Muscle layer of colon (tissue), 2 donors: ENCODE results near the gene SLC44A4.
"Not testable (repeated sequence)": the region's sequence is repeated elsewhere in the genome, so short reads cannot be mapped to it uniquely, and the experiment has no call there.

Experiments used
- H3K27ac ChIP-seq: one replicate; pipeline ENCODE4 v1.7.0; 2013; ENCODE audit warnings: low read depth, mild to moderate bottlenecking, low read length, moderate library complexity
- H3K27me3 ChIP-seq, 2 donors: one replicate each; pipeline ENCODE4 v1.7.0; 2013; ENCODE audit warnings: low read length in 2 of 2, mild to moderate bottlenecking in 2 of 2; ENCODE audit not compliant: insufficient read depth in 2 of 2, control insufficient read depth in 1 of 2
- H3K36me3 ChIP-seq: one replicate; pipeline ENCODE4 v1.7.0; 2013; ENCODE audit warnings: mild to moderate bottlenecking, low read length; ENCODE audit not compliant: insufficient read depth
- H3K4me1 ChIP-seq: one replicate; pipeline ENCODE4 v1.7.0; 2013; ENCODE audit warnings: mild to moderate bottlenecking, low read length; ENCODE audit not compliant: insufficient read depth
- H3K4me3 ChIP-seq, 2 donors: one replicate each; pipeline ENCODE4 v1.7.0; 2013; ENCODE audit warnings: low read length in 2 of 2, low read depth in 1 of 2, mild to moderate bottlenecking in 1 of 2, moderate library complexity in 1 of 2
- H3K9ac ChIP-seq: one replicate; pipeline ENCODE4 v1.7.0; 2013; ENCODE audit warnings: low read length
- H3K9me3 ChIP-seq: one replicate; pipeline ENCODE4 v1.7.0; 2013; ENCODE audit warnings: mild to moderate bottlenecking, low read length
- donor health status: abdominal sarcoma.
- donor health status: Adenocarcinoma of cecum.

The SLC44A4 gene

DNA sequence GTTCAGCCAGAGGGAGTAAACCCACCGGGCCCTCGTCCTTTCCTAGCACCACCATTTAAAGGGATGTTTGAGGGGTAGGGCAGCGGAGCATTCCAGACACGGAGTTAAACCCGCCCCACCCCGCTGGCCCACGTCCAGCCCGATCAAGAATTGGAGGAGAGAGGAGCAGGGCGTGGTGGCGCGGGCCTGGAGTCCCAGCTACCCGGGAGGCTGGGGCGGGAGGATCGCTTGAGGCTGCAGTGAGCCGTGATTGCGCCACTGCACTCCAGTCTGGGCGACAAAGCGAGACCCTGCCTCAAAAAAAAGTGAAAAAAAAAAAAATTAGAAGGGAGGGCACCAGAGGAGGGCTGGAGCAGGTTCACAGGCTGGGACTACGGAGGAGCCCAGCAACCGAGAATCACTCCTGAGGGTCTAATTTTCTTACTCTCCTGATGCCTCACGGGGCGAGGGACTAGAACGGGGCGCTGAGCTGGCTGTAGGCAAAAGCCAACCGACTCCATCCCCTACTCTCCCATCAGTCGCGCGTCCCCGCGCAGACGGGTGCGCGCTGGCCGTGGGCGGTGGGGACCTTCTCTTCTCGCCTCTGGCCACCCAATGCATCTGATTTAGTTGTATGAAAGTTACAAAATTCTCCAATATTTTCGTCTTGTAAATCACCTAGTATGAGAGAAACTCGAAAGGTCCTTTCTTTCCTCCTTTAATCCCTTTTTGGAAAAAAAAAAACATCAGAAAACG lies 57.3 kb downstream of the SLC44A4 start:
- H3K27ac ChIP-seq, result peak overlapping the region; percentile 94
- no peaks in the 10 kb centered on the region for H3K36me3 ChIP-seq
- no peaks in the 10 kb centered on the region for H3K27me3 ChIP-seq
- H3K9me3 ChIP-seq, result no peaks in the 10 kb centered on the region
- H3K9ac ChIP-seq, result peak overlapping the region; percentile 68
- peaks cover 48% of the 10 kb centered on the region for H3K4me1 ChIP-seq
- peak overlapping the region; percentile 66 to 74 for H3K4me3 ChIP-seq

DNA sequence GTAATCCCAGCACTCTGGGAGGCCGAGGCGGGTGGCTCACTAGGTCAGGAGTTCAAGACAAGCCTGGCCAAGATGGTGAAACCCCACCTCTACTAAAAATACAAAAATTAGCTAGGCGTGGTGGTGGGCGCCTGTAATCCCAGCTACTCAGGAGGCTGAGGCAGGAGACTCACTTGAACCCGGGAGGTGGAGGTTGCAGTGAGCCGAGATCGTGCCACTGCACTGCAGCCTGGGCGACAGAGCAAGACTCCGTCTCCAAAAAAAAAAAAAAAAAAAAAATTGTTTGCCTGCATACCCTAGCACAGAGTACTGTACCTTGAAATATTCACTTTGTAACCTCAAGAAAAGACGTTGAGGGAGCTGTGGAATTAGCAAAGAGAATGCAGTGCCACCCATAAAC lies 58.4 kb downstream of the SLC44A4 start:
- not testable (repeated sequence) for H3K9me3 ChIP-seq, H3K36me3 ChIP-seq, H3K4me3 ChIP-seq, H3K9ac ChIP-seq, H3K27me3 ChIP-seq
- H3K4me1 ChIP-seq, result peaks cover 37% of the 10 kb centered on the region
- peak overlapping the region; percentile 94 for H3K27ac ChIP-seq

DNA sequence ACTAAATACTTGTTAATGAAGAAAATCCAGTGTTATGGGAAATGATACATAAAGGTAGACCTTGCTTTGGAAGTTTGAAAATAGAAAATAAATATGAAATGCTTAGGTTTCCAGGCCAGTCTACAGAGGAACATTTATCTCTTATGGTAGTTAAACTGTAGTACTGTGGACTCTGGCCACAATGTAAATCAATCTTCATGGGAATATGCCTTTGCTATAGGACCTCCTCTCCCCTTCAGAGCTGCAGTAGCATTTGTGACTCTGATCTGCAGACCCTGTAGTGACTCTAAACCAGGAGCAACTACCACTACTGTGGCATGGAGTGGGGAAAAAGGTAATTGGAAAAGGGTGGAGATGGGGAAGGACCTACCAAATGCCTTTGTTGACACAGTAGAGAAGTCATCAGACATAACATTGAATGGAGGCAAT lies 58.9 kb downstream of the SLC44A4 start:
- Histone ChIP-seq H3K27me3 (no peaks in the 10 kb centered on the region), H3K4me1 (peaks cover 35% of the 10 kb centered on the region), H3K4me3 (no peak overlapping the region), H3K27ac (peak overlapping the region; percentile 41), H3K36me3 (no peaks in the 10 kb centered on the region), H3K9me3 (no peaks in the 10 kb centered on the region), H3K9ac (no peak overlapping the region)

DNA sequence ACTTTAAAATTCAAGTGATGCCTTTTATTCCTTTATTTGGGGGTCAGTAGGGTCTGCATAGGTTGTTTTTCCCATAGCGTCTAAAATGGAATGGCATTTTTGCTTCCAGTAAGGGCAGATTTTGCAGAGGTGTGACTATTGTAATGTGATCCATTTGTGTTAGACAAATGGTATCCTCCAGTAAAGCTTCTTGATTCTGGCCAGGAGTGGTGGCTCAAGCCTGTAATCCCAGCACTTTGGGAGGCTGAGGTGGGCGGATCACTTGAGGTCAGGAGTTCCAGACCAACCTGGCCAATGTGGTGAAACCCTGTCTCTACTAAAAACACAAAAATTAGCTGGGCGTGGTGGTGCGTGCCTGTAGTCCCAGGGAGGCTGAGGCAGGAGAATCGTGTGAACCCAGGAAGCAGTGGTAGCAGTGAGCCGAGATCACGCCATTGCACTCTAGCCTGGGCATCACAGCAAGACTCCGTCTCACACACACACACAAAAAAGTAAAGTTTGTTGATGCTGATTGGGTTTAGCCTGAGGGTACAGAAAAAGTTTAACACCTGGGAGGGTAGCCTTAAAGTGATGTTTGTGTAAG lies 60.8 kb downstream of the SLC44A4 start:
- not testable (repeated sequence) for H3K36me3 ChIP-seq, H3K27ac ChIP-seq, H3K9ac ChIP-seq, H3K9me3 ChIP-seq, H3K27me3 ChIP-seq
- Histone ChIP-seq H3K4me3 (peak overlapping the region; percentile 44 to 47), H3K4me1 (peaks cover 40% of the 10 kb centered on the region)

DNA sequence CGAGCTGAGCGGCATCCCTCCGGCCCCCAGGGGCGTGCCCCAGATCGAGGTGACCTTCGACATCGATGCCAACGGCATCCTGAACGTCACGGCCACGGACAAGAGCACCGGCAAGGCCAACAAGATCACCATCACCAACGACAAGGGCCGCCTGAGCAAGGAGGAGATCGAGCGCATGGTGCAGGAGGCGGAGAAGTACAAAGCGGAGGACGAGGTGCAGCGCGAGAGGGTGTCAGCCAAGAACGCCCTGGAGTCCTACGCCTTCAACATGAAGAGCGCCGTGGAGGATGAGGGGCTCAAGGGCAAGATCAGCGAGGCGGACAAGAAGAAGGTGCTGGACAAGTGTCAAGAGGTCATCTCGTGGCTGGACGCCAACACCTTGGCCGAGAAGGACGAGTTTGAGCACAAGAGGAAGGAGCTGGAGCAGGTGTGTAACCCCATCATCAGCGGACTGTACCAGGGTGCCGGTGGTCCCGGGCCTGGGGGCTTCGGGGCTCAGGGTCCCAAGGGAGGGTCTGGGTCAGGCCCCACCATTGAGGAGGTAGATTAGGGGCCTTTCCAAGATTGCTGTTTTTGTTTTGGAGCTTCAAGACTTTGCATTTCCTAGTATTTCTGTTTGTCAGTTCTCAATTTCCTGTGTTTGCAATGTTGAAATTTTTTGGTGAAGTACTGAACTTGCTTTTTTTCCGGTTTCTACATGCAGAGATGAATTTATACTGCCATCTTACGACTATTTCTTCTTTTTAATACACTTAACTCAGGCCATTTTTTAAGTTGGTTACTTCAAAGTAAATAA lies 61.5 kb downstream of the SLC44A4 start:
- peaks cover 37% of the 10 kb centered on the region for H3K4me1 ChIP-seq
- peak overlapping the region; percentile 75 for H3K27ac ChIP-seq
- peak overlapping the region; percentile 44 to 47 for H3K4me3 ChIP-seq

DNA sequence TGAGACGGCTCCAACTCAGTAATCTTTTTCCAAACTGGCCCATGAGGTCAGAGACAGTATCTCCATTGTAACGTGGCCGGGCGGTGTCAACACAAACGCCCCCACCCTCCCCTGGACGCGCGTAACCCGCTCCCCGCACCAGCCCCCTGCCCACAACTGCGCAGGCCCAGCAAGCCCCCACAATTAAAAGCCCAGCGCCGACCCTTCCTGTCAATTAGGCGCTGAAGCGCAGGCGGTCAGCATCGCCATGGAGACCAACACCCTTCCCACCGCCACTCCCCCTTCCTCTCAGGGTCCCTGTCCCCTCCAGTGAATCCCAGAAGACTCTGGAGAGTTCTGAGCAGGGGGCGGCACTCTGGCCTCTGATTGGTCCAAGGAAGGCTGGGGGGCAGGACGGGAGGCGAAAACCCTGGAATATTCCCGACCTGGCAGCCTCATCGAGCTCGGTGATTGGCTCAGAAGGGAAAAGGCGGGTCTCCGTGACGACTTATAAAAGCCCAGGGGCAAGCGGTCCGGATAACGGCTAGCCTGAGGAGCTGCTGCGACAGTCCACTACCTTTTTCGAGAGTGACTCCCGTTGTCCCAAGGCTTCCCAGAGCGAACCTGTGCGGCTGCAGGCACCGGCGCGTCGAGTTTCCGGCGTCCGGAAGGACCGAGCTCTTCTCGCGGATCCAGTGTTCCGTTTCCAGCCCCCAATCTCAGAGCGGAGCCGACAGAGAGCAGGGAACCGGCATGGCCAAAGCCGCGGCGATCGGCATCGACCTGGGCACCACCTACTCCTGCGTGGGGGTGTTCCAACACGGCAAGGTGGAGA lies 63.6 kb downstream of the SLC44A4 start, which contains the start of the genes HSPA1A and HSPA1L:
Gene HSPA1A, plus strand, starts transcription at position 519 of the 814 bp plus-strand sequence. Its CDS starts 214 bp downstream, at position 733.
Gene HSPA1L, minus strand, starts transcription at position 259 of the 814 bp plus-strand sequence. CDS start 3,311 bp downstream, outside the sequence.
- H3K4me3 ChIP-seq, result peak within 1 kb of the TSS; percentile 67 to 75
- peak within 1 kb of the TSS; percentile 88 for H3K27ac ChIP-seq
- H3K9ac ChIP-seq, result peak within 1 kb of the TSS; percentile 76
- no peaks in the 10 kb centered on the region for H3K9me3 ChIP-seq
- no peaks in the 10 kb centered on the region for H3K36me3 ChIP-seq
- peaks cover 28% of the 10 kb centered on the region for H3K4me1 ChIP-seq
- no peaks in the 10 kb centered on the region for H3K27me3 ChIP-seq

More for the DNA sequence above, 61.5 kb downstream of the SLC44A4 start:
- not testable (repeated sequence) for H3K9ac ChIP-seq, H3K27me3 ChIP-seq, H3K9me3 ChIP-seq, H3K36me3 ChIP-seq

DNA sequence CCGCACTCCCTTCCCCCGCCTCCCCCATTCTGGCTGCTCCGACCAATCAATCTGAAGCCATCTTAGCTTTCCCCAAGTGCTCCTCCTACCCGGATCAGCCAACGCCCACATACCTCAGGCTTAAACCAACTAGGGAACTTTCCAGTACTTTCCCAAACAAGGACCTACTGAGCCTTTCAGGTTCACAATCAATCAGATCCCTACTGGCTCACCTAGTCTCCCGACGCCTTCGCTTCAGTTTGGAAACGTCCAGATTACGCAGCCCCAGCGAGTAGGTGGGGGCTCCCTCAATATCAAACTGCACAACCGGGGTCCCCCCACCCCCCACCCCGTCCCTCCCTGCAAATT lies 64.1 kb downstream of the SLC44A4 start:
- Histone ChIP-seq H3K27ac (peak overlapping the region; percentile 87), H3K4me3 (peak overlapping the region; percentile 67 to 75), H3K9ac (peak overlapping the region; percentile 74)

DNA sequence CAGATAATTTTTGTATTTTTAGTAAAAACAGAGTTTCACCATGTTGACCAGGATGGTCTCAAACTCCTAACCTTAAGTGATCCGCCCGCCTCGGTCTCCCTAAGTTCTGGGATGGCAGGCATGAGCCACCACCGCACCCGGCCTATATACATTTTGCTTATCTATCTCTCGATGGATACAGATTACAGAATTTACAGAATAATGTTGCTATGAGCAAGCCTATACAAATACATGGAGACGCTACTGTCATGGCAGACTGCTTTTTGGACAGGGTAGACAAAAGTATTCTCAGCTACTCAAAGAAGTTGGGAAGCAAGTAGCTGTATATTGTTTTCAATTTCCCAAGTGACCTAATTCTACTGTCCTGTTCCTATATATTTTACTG lies 65.3 kb downstream of the SLC44A4 start:
- Histone ChIP-seq H3K27me3 (no peaks in the 10 kb centered on the region), H3K4me3 (peak overlapping the region in 1 of 2 donors; percentile 28), H3K27ac (peak overlapping the region; percentile 88), H3K9me3 (no peaks in the 10 kb centered on the region), H3K36me3 (no peaks in the 10 kb centered on the region), H3K4me1 (peaks cover 18% of the 10 kb centered on the region), H3K9ac (peak overlapping the region; percentile 10)

More for the DNA sequence above, 64.1 kb downstream of the SLC44A4 start:
- H3K36me3 ChIP-seq, result no peaks in the 10 kb centered on the region
- H3K27me3 ChIP-seq, result no peaks in the 10 kb centered on the region
- H3K4me1 ChIP-seq, result peaks cover 24% of the 10 kb centered on the region
- H3K9me3 ChIP-seq, result no peaks in the 10 kb centered on the region
